Stimulated activated naive CD8-positive, alpha-beta T cell treated with anti-CD3 and anti-CD28 coated beads, Interleukin-15, Interleukin-2, amounts not matched to agents 100 U/mL and 50 U/mL, for 24 hours (primary cell): Measurements from ENCODE around the gene ST8SIA5.

ENCODE experiments used
- ATAC-seq: fragments of 150-1000 bp; cut with Tn5 transposase; one replicate; pipeline ENCODE4 v1.10.0; 2021
- DNase-seq: peaks from one replicate; pipeline ENCODE4 v3.0.0; 2021

ST8SIA5 gene

DNA sequence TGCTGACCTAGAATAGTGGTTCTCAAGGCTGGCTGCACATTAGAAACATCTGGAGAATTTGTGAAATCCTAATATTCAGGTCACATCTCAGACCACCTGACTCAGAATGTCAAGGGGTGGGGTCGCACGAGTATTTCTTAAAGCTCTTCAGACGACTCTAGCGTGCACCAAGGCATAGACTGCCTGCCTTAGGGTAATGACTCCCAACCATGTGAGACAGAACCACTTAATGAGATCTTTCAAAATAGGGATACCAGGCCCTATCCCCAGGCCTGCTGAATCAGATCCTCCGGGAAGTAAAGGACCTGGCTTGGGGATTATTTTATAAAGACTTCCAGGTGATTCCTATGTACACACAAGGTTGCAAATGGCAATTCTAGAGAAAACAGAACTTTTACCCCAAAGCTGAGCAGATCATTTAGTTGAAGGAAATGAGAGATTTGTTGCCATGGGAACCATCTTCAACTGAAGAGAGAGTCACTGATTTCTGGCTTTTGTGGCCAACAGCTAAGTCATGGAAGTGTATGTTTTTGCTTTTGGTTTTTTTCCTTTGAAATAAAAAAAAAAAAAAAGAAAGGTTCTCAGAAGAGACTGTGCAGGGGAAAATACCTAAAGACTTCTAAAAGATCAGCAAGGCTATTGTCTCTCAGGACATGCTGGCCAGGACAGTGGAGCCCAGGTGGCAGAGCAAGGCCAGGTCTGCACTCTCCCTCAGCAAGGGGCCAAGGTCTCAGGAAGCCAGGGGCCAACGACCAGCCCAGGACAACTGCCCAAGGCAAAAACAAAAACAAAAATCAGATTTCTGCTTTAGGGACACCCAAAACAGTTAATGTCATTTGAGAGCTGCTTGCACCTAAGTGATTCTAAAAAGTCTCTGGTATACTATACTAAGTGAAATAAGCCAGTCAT lies 84.5 kb downstream of the ST8SIA5 start:
- no peak for DNase-seq
- ATAC-seq: no peak

DNA sequence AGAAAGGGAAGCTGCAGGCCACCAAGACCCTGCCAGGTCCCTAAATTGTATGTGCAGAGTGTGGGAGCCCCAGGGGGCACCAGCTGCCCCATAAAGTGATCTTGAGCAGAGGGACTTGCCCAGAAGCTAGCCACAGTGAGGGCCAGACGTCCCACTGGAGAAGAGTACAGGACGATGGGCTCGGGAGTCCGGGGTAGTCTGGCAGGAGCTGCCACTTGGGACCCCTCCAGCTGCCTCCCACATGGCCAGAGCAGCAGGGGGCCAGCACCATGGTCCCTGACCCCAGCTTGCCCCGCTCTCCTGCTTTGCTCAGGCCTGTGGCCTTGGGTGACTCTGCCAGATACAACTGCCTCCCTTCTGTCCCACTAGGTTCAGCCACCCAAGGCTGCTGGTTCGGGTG lies 88.2 kb downstream of the ST8SIA5 start:
- ATAC-seq: no peak

DNA sequence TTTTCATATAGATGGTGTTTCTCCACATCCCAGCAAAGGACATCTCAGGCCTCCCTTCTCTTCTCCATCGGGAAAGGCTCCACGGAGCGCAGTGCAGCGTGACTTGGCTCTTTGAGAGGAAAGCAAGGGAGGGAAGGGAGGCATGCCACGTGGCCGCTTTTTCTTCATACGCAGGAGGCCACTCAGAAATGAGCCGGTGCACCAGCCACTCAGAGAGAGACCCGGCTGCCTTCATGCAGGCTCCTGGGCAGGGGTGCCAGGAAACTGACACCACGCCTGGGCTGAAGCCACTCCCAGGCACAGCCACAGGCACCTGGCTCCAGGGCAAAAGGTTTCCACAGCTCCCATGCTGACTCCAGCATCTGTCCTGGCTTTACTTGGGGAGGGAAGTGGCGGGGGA lies 88.7 kb downstream of the ST8SIA5 start:
- no peak for ATAC-seq
- DNase-seq: no peak

More for the DNA sequence above, 88.2 kb downstream of the ST8SIA5 start:
- DNase-seq: no peak

DNA sequence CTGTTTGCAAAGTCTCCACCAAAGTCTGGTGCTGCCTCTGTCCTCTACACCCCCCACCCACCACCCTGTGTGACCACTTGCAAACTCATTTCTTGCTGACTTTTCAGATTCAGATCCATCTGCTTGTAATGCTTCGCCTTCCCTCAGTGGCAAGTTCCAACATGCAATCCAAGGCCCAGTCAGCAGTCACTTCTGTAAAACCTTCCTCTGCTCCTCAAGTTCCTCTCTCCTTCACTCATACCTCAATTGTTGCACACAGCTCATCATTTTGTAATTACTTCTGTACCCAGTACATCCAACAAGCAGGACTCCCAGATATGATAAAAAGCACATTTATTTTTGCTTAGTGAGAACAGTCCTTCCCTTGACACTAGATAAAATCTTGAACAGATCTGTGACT lies 93.3 kb downstream of the ST8SIA5 start:
- ATAC-seq (no peak), DNase-seq (no peak)

DNA sequence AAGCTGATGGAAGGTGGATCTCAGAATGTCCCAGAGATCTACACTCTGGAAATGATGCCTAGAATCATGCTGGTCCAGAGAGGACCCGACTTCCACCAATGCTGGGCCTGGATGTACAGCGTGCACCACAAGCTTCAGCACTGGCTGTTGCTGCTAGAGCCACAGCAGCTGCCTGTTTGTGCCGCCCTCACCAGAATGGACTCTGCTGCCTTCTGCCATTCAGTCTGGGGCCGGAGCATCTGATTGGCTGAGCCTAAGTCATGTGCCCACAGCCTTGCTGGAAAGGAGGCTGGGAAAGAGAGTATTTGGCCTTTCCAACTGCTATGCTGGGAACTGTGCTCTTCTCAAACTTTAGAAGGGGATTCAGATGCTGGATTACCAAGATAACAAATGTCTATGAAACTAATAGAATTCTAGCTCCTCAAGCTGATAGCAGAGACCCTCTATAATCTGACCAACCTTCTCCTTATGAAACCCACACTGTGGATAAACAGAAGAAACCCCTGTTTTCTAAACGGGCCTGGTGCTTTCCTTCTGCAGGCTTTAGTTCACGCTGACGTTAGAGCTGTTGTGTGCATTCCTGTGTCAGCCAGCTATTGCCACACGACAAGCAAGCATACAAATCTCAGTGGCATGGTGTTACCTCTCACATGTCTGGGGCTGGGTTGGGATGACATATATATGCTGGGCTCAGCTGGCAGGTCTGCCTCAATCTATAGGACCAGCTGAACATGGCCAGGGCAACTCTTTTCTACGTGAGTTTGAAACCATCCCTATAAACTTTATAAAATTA lies 95.7 kb downstream of the ST8SIA5 start:
- ATAC-seq (no peak), DNase-seq (no peak)

DNA sequence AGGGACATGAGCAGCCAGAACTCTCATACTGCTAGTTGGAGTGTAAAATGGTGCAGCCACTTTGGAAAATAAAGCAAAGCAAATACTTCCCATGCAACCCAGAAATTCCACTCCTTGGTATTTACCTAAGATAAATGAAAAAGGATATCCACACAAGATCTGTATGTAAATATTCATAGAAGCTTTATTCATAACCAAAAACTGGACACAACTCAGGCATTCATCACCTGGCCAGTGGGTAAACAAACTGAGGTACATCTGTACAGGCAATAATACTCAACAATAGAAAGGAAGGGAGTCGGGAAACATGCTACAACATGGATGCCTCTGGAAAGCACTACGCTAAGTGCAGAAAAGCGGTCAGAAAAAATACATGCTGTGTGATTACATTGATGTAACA lies 97.4 kb downstream of the ST8SIA5 start:
- no peak for ATAC-seq
- no peak for DNase-seq

DNA sequence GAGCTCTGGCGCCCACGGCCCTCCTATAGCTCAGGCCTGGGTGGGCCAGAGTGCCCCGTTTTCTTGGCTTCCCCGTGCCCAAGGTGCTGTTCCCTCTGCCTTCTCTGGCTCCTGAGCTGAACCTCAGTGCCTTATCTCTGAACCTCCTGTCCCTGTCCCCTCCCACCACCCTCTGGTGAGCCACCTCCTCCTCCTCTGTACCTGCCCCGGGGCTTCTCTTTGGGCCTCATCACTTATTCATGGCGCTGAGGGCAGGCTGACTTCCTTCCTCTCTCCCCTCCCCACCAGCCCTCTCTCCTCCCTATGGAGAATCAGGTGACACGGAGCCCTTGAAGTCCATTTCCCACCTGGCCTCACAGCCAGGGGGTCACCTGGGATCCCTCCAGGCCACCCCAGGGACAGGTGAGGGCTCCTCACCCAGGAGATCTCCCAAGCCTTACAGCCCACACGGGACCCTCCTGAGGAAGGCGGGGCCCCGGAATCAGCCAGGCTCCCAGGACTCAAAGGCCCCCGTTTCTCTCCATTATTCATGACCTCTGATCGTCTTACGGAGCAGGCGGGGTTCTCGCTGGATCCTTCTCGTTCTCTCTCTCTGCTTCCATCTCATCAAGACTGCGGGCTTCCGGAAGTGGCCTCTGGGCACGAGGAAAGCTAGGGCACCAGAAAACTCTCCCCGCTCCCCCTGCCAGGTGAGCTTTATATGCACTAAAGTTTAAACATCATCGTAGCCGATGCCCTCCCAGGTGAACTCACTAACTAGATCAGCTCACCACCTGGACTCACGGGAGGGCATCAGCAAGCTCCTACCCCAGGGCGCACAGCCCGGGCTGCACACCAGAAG lies 99.5 kb downstream of the ST8SIA5 start, which contains the start of gene LOXHD1:
TSS of gene LOXHD1 (minus strand) at position 106 of the 841 bp plus-strand sequence. CDS start 187 bp downstream, outside the sequence.
- no peak for DNase-seq
- ATAC-seq: peak; percentile 23

DNA sequence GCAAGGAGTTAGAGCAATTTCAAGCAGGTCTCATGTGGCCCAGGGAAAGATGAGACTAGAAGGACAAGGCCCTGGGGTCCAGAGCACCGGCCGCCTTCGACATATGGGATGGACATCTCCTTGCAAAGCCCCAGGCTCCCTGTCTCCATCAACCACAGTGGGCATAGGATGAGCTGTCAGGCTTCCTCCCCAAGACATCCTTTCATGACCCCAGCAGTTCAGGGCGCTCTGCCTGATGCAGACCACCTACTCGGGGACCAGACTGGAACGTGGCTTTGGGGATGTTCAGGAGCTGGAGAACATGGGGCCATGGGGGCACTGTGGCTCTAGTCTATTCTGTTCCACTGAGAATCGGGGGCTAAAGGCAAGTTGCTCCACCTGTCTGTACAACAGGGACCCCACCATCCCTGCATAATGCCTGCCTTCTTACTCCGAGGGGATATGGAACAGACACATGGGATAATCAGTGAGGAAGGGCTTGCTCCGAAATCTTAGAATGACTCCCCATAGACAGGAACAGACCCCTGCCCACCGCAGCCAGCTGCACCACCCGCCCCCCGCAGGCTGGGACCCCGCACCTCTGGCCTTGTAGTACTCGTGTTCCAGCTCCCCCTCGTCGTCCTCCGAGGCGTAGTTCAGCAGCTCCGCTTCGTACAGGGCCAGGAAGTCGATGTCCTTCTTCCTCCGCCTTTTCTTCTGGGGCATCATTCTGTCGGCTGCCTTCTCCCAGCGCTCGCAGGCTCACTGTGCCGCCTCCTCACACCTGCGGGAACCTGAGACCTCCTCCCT lies 100.3 kb downstream of the ST8SIA5 start:
- no peak for DNase-seq
- ATAC-seq: no peak

DNA sequence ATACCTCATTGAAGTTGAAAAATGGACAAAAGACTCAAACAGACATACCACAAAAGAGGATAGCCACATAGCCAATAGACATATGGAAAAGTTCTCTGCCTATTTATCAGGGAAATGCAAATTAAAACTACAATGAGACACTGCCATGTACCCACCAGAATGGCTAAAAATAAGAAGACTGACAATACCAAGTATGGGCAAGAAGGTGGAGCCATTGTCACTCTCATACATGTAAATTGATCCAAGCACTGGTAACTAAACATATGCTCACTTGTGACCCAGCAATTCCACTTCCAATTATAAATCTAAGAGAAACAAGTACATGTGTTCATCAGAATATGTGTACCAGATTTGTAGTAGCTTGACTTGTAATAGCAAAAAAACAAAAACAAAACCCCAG lies 104.5 kb downstream of the ST8SIA5 start:
- no peak for DNase-seq
- no peak for ATAC-seq

DNA sequence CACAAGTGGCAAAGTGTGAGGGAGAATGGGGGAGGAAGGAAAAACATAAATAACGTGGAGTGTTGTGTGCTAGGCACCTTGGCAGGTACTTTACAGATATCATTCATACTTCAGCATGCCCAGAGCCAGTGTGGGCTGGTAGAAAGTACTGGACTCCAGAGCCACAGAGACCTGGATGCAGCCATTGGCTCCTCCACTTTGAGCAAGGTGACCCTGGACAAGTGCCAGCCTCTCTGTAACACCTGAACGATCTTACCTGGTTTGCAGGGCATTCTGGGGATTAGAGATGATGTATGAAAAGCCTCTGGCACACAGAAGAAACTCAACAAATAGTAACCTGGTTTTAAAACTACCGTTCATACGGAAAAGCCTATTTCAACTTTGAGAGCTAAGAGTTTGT lies 106.2 kb downstream of the ST8SIA5 start:
- DNase-seq: no peak
- ATAC-seq: no peak

DNA sequence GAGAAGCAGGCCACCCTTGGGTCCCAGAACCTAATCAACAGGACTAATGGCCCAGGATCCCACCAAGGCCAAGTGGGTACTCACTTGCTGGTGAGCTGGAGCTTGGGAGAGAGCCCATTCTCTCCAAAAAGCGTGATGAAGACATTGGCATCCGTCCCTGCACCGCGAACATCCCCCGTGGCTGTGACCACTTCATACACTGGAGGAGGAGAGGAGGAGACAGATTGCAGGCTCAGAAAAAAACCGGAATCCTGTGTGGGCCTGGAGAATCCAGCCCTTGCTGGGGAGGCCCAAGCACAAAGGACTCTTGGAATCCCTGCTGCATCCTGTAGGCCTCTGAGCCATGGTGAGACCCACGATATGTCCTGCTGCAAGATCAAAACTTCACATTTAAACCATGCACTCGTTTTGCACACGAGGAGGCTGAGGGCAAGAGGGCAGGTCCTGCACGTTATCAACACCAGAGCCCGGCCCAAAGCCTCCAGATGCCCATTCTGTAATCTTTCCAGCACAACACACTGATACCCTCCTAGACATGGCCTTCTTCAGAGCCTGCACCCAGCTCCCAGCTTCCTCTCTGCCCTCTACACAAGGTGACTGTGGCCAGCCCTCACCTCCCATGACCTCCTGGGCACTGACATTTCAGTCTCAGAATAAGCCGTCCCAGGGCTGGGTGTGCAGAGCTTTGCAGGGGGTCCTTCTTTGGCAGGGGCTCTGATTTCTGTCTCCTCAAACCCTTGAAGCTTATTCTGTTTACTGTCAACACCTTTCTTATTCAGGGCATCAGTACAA lies 107.6 kb downstream of the ST8SIA5 start:
- ATAC-seq (no peak), DNase-seq (no peak)

DNA sequence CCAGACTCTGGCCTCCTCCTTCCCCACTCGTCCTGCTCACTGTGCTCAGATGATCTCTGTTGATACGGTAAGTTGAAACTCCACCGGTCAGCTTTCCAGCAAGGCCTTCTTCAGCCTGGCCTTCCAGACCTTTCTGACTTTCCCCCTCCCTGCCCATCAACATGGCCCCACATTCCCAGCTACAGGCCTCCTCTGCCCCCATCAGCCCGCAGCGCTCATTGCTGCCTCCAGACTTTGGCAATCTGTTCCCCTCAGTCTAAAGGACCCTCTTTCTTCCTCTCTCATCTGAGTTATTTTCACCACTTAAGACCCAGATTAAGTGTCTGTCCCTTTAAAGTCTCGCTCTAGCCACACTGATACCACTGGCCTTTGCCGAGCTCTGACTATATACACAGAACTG lies 110.4 kb downstream of the ST8SIA5 start:
- no peak for DNase-seq
- ATAC-seq: no peak

DNA sequence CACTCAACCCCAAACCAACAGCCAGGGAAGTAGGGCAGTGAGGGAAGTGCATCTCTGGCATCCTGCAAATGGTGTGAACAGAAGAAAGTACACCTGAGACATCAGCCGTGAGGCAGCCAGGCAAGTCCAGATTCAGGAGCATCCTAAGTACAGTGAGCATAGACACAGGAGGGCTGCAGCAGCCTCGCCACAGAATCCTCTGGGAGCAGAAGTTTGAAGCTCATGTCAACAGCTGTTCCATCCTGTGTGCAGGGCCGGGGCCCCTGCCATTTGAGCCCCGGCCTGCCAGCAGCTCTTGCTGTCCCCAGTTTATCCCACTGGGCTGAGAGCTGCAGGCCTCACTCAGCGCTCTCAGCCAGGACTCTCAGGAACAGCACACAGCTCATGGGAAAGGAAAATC lies 114.3 kb downstream of the ST8SIA5 start:
- ATAC-seq: no peak

DNA sequence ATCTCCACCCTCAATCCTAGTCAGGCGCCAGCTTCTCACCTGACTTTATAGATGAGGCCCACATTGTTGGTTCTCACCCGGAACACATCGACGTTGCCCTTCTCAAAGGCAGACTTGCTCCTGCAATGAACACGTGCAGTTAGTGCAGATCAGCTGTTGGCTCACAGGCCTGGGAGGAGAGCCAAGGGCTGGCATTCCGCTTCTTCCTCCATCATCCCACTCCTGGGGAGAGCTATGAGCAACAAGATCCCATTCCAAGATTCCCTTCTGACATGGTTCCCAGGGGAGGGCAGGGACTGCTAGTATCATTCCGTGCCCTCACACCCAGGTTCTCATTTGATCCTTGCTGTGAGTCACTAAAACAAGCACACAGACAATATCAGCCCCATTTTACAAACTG lies 114.9 kb downstream of the ST8SIA5 start:
- DNase-seq (no peak), ATAC-seq (no peak)

More for the DNA sequence above, 114.3 kb downstream of the ST8SIA5 start:
- DNase-seq: no peak

DNA sequence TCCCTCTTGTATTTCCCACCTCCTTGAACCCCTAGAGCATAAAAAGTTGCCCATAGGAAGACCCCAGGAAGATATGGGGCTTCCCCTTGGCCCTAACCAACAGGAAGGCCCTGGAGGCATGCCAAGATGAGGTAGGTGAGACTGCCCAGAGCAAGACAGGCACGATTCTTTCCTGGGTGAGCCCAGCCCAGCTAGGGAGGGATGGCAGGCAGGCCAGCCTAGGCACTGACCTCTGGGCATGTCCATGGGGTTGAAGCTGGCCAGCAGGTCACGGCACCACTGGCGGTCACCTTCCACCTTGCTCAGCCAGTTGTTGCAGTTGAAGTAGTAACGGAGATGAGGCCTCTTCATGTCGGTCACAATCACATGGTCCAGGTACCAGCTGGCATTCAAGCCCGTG lies 117.5 kb downstream of the ST8SIA5 start:
- ATAC-seq (no peak), DNase-seq (no peak)

DNA sequence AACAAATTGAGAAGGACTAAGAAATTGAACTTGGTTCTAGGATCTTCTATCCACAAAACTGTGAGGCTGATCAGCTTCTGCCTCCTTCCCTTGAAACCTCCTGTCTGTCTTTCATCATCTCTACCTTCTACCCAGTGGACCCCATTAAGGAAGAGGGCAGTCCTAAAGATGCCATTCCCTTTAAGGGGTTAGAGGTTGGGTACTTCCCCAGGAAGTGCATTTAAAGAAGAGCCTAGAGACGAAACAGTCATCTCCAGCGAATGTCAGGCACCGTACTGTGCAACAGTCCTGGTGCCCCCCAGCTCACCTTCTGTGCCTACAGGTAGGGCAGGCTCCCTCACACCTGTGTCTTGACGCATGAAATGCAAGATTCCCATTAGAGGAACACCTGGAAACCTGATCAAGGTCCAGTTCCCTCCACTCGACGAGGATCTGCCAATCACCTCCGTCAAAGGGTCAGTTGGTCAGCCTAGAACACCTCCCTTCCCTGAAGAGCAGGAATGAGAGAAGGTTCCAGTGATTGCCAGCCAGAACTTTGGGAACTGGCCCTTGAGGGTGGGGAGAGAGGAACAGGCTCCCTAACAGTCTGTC lies 120.7 kb downstream of the ST8SIA5 start:
- DNase-seq: no peak
- no peak for ATAC-seq

DNA sequence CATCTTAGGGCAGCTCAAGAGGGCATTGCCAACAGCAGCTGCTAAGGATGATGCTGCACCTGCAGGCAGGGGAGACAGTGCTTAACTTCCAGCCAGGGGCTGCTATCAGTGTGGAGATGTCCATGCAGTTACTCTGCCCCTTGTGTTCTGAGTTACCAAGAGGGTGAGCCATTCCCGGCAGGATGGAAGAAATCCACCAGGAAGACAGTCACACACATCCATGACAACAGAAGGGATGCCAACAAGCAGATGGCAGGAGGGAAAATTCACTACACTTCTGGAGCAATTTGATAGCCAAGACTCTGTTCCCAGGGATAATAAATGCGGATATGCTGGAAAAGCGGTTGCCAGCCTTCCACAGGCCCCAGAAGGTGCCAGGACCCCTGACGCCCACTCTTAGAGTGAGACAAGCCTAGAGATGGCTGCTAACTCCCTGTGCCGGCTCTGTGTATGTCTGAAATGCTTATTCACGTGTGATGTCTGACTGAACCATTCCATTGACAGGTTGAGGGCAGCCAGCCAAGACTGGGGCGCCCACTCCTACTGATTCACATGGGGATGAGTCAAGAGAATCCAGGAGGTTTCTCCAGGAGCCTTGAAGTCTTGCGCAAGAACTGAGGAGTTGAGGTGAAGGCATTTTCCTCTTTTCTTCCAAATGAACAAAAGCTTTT lies 124.3 kb downstream of the ST8SIA5 start:
- ATAC-seq: no peak
- DNase-seq: no peak

DNA sequence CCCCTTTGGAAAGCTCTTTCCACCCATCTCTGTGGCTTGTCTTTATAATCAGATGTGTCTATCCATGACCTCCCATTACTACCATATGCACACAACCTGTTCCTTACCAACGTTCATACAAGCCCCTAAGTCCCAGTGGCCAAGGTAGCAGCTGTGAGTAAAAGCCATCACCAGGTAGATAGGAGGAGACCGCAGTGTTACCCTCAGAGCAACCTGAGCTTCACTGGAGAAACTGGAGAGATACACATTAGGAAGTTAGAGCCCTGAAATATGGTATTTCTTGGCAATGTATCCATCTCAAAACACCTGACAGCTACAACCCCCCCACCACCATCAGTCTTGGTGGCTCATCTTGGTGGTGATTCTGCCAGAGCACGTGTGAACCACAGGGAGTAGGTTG lies 125.9 kb downstream of the ST8SIA5 start:
- no peak for DNase-seq
- ATAC-seq: no peak

DNA sequence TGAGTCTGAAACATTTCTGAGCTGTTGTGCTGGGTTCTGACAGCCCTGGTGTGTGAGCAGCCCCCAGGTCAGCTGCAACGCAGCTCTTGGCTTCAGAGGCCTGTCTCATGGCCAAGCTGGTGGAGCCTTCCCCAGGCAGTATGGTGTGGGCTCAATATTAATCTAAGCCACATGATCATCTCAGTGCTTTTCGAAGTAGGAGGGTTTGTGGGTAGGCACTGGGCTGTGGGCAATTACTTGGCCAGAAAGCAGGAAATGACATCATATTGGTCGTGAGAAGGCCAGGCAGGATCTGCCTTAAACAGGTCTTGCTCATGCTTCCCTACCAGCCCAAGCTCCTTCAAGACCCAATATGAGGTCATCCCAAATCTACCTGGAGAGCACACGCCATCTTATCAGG lies 126.7 kb downstream of the ST8SIA5 start:
- DNase-seq: peak; percentile 5
- ATAC-seq: peak; percentile 65

DNA sequence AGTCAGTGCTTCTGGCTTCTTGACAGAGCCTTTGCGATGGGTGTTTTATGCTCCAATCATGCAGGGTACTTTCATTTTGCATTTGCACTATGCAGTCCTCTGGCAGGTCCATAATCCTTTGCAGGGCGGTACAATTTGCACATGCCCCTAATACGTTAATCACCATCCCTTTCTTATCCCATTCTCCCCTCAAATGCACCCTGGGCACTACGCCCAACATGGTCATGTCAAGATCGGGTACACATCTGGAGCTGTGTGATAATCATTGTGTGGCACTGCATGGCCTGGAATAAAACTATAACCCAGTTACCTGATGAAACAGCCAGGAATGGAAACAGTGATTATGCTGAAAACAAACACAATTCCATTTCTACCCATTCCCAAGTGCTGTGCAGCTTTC lies 127.5 kb downstream of the ST8SIA5 start:
- DNase-seq: no peak
- no peak for ATAC-seq
